GM12865 (cell line): Measurements from ENCODE around the gene SNRNP200.
A peak's percentile ranks its signal among the peaks of the same experiment; 100 is the strongest.

Experiments used
- DNase-seq: peaks from one replicate; pipeline ENCODE4 v3.0.0; 2010; ENCODE audit warnings: low read depth
- H3K4me3 ChIP-seq: 2 replicates; pipeline ENCODE4 v1.5.1; 2011; ENCODE audit warnings: mild to moderate bottlenecking, low read depth, low read length, control low read depth
- CTCF ChIP-seq: IDR thresholded peaks from 2 replicates; pipeline ENCODE4 v1.5.1; 2011; ENCODE audit warnings: low read length, control low read depth, low read depth, inconsistent platforms; ENCODE audit not compliant: insufficient read depth; ENCODE audit errors: missing control alignments

Gene SNRNP200

GRCh38 chr2:96265840-96266679, 39.3 kb downstream of the SNRNP200 start, which contains the start of the genes CIAO1 and TMEM127:
TSS of gene CIAO1 (plus strand) at chr2:96266225. CDS start at chr2:96266351, 126 bp downstream.
TSS of gene TMEM127 (minus strand) at chr2:96265997. CDS start at chr2:96265381, 616 bp downstream.
- DNase-seq, result peak; percentile 99
- H3K4me3 ChIP-seq, result peak within 1 kb of the TSS; percentile 88
- peak; percentile 33 for TF ChIP-seq CTCF

GRCh38 chr2:96265349-96265839, 40.0 kb downstream of the SNRNP200 start:
- peak overlapping the region; percentile 88 for H3K4me3 ChIP-seq
- DNase-seq, result no peak
- no peak for TF ChIP-seq CTCF

GRCh38 chr2:96264656-96265348, 40.5 kb downstream of the SNRNP200 start:
- peak; percentile 66 for DNase-seq
- peak overlapping the region; percentile 88 for H3K4me3 ChIP-seq
- TF ChIP-seq CTCF, result peak; percentile 53

- no peak for TF ChIP-seq CTCF
- DNase-seq, result no peak
- peak overlapping the region; percentile 88 for H3K4me3 ChIP-seq
Observed at GRCh38 chr2:96264086-96264485, 41.3 kb downstream of the SNRNP200 start.

- H3K4me3 ChIP-seq, result no peak overlapping the region
- DNase-seq, result no peak
- no peak for TF ChIP-seq CTCF
Observed at GRCh38 chr2:96262306-96262705, 43.0 kb downstream of the SNRNP200 start.

- TF ChIP-seq CTCF, result no peak
- H3K4me3 ChIP-seq, result no peak overlapping the region
- no peak for DNase-seq
Observed at GRCh38 chr2:96261328-96262003, 43.9 kb downstream of the SNRNP200 start.
